SJSA1 (cell line): ENCODE results near the gene PROB1. TPM values are rescaled to one million over a fixed set of nuclear protein-coding genes. Genes with fewer than 3 reads are reported as not detected.

Experiments
- DNase-seq, 2 experiments: peaks; one replicate each; pipeline ENCODE4 v3.0.0-alpha.2; 2015 to 2020; ENCODE audit warnings: low spot score in 2 of 2, low read depth in 1 of 2
- H3K27ac ChIP-seq: fragments of 250-450 bp; sonication (Bioruptor Pico); 2 replicates; pipeline ENCODE4 v1.5.1; 2020; ENCODE audit warnings: mild to moderate bottlenecking, moderate library complexity
- H3K27me3 ChIP-seq: fragments of 250-450 bp; sonication (Bioruptor Pico); replicated peaks from 2 replicates; pipeline ENCODE4 v1.5.1; 2020; ENCODE audit warnings: mild to moderate bottlenecking, moderate library complexity
- H3K36me3 ChIP-seq: fragments of 250-450 bp; sonication (Bioruptor Pico); 2 replicates; pipeline ENCODE4 v1.5.1; 2020; ENCODE audit warnings: mild to moderate bottlenecking
- H3K4me1 ChIP-seq: fragments of 250-450 bp; sonication (Bioruptor Pico); replicated peaks from 2 replicates; pipeline ENCODE4 v1.6.1; 2021; ENCODE audit warnings: mild to moderate bottlenecking
- H3K4me3 ChIP-seq: fragments of 250-450 bp; sonication (Bioruptor Pico); 2 replicates; pipeline ENCODE4 v1.5.1; 2020; ENCODE audit warnings: mild to moderate bottlenecking
- H3K9me3 ChIP-seq: fragments of 250-450 bp; sonication (Bioruptor Pico); replicated peaks from 2 replicates; pipeline ENCODE4 v1.5.1; 2020; ENCODE audit warnings: mild to moderate bottlenecking
- total RNA-seq: library from RNA; depleted of rRNA; stranded (reverse); fragments of >200 nt; shearing (Covaris generic); gene quantifications from 2 replicates; pipeline ENCODE4 v1.2.3, GENCODE V29; 2014

The PROB1 gene
- total RNA-seq, 1 experiment from 2014 or later, result 0.58 TPM

GRCh38 chr5:139383993-139384590 is 10.8 kb downstream of the PROB1 start:
- Histone ChIP-seq H3K36me3 (no peaks in the 10 kb centered on the region), H3K4me1 (peaks cover 10% of the 10 kb centered on the region), H3K27me3 (no peaks in the 10 kb centered on the region), H3K27ac (no peak overlapping the region), H3K9me3 (no peaks in the 10 kb centered on the region; the same call in 1 of the 2 replicates), H3K4me3 (no peak overlapping the region)
- no peak for DNase-seq

- no peak within 1 kb of the TSS for H3K4me3 ChIP-seq
- no peak within 1 kb of the TSS for H3K27ac ChIP-seq
- H3K4me1 ChIP-seq, result peaks cover 10% of the 10 kb centered on the region
- no peaks in the 10 kb centered on the region for H3K27me3 ChIP-seq
- no peak for DNase-seq
- H3K36me3 ChIP-seq, result no peaks in the 10 kb centered on the region
- no peaks in the 10 kb centered on the region; the same call in 1 of the 2 replicates for H3K9me3 ChIP-seq
Observed at GRCh38 chr5:139383275-139383992, 11.5 kb downstream of the PROB1 start, which contains the start of gene SLC23A1. Gene SLC23A1 (minus strand): TSS chr5:139383297. CDS start chr5:139383253, 44 bp downstream.

GRCh38 chr5:139382807-139383206 is 12.1 kb downstream of the PROB1 start:
- no peak overlapping the region for H3K27ac ChIP-seq
- peaks cover 10% of the 10 kb centered on the region for H3K4me1 ChIP-seq
- DNase-seq, result no peak
- H3K27me3 ChIP-seq, result no peaks in the 10 kb centered on the region
- H3K9me3 ChIP-seq, result no peaks in the 10 kb centered on the region; the same call in 1 of the 2 replicates
- no peaks in the 10 kb centered on the region for H3K36me3 ChIP-seq
- no peak overlapping the region for H3K4me3 ChIP-seq

GRCh38 chr5:139381837-139382761 is 12.8 kb downstream of the PROB1 start:
- Histone ChIP-seq H3K27ac (no peak overlapping the region), H3K4me1 (peaks cover 10% of the 10 kb centered on the region), H3K4me3 (no peak overlapping the region), H3K9me3 (no peaks in the 10 kb centered on the region; the same call in 1 of the 2 replicates), H3K27me3 (no peaks in the 10 kb centered on the region), H3K36me3 (no peaks in the 10 kb centered on the region)
- no peak for DNase-seq

- DNase-seq, result no peak
- no peak overlapping the region for H3K27ac ChIP-seq
- no peaks in the 10 kb centered on the region for H3K9me3 ChIP-seq
- peaks cover 2% of the 10 kb centered on the region; the same call in 1 of the 2 replicates for H3K4me1 ChIP-seq
- no peaks in the 10 kb centered on the region for H3K27me3 ChIP-seq
- no peaks in the 10 kb centered on the region for H3K36me3 ChIP-seq
- no peak overlapping the region for H3K4me3 ChIP-seq
Observed at GRCh38 chr5:139379626-139380449, 15.1 kb downstream of the PROB1 start.

- Histone ChIP-seq H3K36me3 (no peaks in the 10 kb centered on the region), H3K4me3 (no peak overlapping the region), H3K9me3 (no peaks in the 10 kb centered on the region), H3K27me3 (no peaks in the 10 kb centered on the region), H3K27ac (no peak overlapping the region), H3K4me1 (no peaks in the 10 kb centered on the region)
- no peak for DNase-seq
Observed at GRCh38 chr5:139378941-139379361, 16.0 kb downstream of the PROB1 start.

- H3K27me3 ChIP-seq, result no peaks in the 10 kb centered on the region
- DNase-seq, result no peak
- H3K36me3 ChIP-seq, result peaks cover 5% of the 10 kb centered on the region; the same call in 1 of the 2 replicates
- no peak overlapping the region for H3K4me3 ChIP-seq
- H3K9me3 ChIP-seq, result no peaks in the 10 kb centered on the region
- H3K27ac ChIP-seq, result no peak overlapping the region
- no peaks in the 10 kb centered on the region for H3K4me1 ChIP-seq
Observed at GRCh38 chr5:139378101-139378825, 16.6 kb downstream of the PROB1 start.

GRCh38 chr5:139377226-139377625 is 17.7 kb downstream of the PROB1 start:
- no peaks in the 10 kb centered on the region for H3K27me3 ChIP-seq
- H3K27ac ChIP-seq, result no peak overlapping the region
- DNase-seq, result no peak
- H3K9me3 ChIP-seq, result no peaks in the 10 kb centered on the region
- H3K4me3 ChIP-seq, result no peak overlapping the region
- peaks cover 13% of the 10 kb centered on the region for H3K36me3 ChIP-seq
- no peaks in the 10 kb centered on the region for H3K4me1 ChIP-seq

GRCh38 chr5:139376364-139376763 is 18.5 kb downstream of the PROB1 start:
- Histone ChIP-seq H3K9me3 (no peaks in the 10 kb centered on the region), H3K4me3 (no peak overlapping the region), H3K27ac (no peak overlapping the region), H3K27me3 (no peaks in the 10 kb centered on the region), H3K36me3 (peaks cover 21% of the 10 kb centered on the region), H3K4me1 (no peaks in the 10 kb centered on the region)
- DNase-seq, result no peak

- Histone ChIP-seq H3K27me3 (no peaks in the 10 kb centered on the region), H3K9me3 (no peaks in the 10 kb centered on the region), H3K4me3 (no peak overlapping the region), H3K4me1 (no peaks in the 10 kb centered on the region), H3K36me3 (peaks cover 34% of the 10 kb centered on the region), H3K27ac (no peak overlapping the region)
- no peak for DNase-seq
Observed at GRCh38 chr5:139374909-139375308, 20.0 kb downstream of the PROB1 start.

GRCh38 chr5:139371482-139372435 is 23.1 kb downstream of the PROB1 start:
- H3K4me1 ChIP-seq, result no peaks in the 10 kb centered on the region
- H3K4me3 ChIP-seq, result no peak overlapping the region
- no peak for DNase-seq
- no peaks in the 10 kb centered on the region for H3K9me3 ChIP-seq
- H3K27me3 ChIP-seq, result no peaks in the 10 kb centered on the region
- H3K27ac ChIP-seq, result no peak overlapping the region
- peaks cover 58% of the 10 kb centered on the region for H3K36me3 ChIP-seq

GRCh38 chr5:139369181-139369580 is 25.7 kb downstream of the PROB1 start:
- H3K9me3 ChIP-seq, result no peaks in the 10 kb centered on the region
- H3K36me3 ChIP-seq, result peaks cover 82% of the 10 kb centered on the region
- no peak for DNase-seq
- no peak overlapping the region for H3K27ac ChIP-seq
- no peaks in the 10 kb centered on the region for H3K27me3 ChIP-seq
- no peaks in the 10 kb centered on the region for H3K4me1 ChIP-seq
- H3K4me3 ChIP-seq, result no peak overlapping the region
